DOHH2 (cell line): ENCODE measurements around the gene REG1B.

ENCODE experiments used
- H3F3A ChIP-seq: fragments of 200-600 bp; sonication (generic), shearing (Covaris generic); 2 replicates; pipeline ENCODE4 v1.6.0; 2016; ENCODE audit warnings: antibody characterized with exemption, mild to moderate bottlenecking; ENCODE audit not compliant: control insufficient read depth, insufficient read depth
- H3K27ac ChIP-seq: fragments of 200-600 bp; sonication (generic); 2 replicates; pipeline ENCODE4 v1.5.1; 2014; ENCODE audit warnings: low read depth, mild to moderate bottlenecking, low read length, moderate library complexity
- H3K27me3 ChIP-seq: fragments of 200-600 bp; sonication (generic); 2 replicates; pipeline ENCODE4 v1.6.1; 2014; ENCODE audit warnings: mild to moderate bottlenecking, low read length, mixed read lengths; ENCODE audit not compliant: control insufficient read depth
- H3K36me3 ChIP-seq: fragments of 200-600 bp; sonication (generic); 2 replicates; pipeline ENCODE4 v1.6.1; 2014; ENCODE audit warnings: mild to moderate bottlenecking, low read length, moderate library complexity, mixed read lengths; ENCODE audit not compliant: control insufficient read depth
- H3K4me1 ChIP-seq: fragments of 200-600 bp; sonication (generic); 2 replicates; pipeline ENCODE4 v1.6.1; 2014; ENCODE audit warnings: mild to moderate bottlenecking, low read length, mixed read lengths; ENCODE audit not compliant: control insufficient read depth
- H3K4me2 ChIP-seq: fragments of 200-600 bp; sonication (generic); 2 replicates; pipeline ENCODE4 v1.6.0; 2014; ENCODE audit warnings: mild to moderate bottlenecking, low read length, moderate library complexity
- H3K4me3 ChIP-seq: fragments of 200-600 bp; sonication (generic); 2 replicates; pipeline ENCODE4 v1.5.1; 2014; ENCODE audit warnings: mild to moderate bottlenecking, low read length, mixed read lengths
- H3K79me2 ChIP-seq: fragments of 200-600 bp; sonication (generic); 2 replicates; pipeline ENCODE4 v1.6.1; 2014; ENCODE audit warnings: mild to moderate bottlenecking, low read length, mixed read lengths; ENCODE audit not compliant: control insufficient read depth
- H3K9me2 ChIP-seq: fragments of 200-600 bp; sonication (generic); replicated peaks from 2 replicates; pipeline ENCODE4 v1.6.1; 2014; ENCODE audit warnings: mild to moderate bottlenecking, low read length, mixed read lengths; ENCODE audit not compliant: control insufficient read depth
- H3K9me3 ChIP-seq: fragments of 200-600 bp; sonication (generic); 2 replicates; pipeline ENCODE4 v1.6.1; 2014; ENCODE audit warnings: antibody characterized with exemption, low read length, mixed read lengths; ENCODE audit not compliant: control insufficient read depth, insufficient read depth
- H4K20me1 ChIP-seq: fragments of 200-600 bp; sonication (generic); 2 replicates; pipeline ENCODE4 v1.6.0; 2014; ENCODE audit warnings: low read depth, mild to moderate bottlenecking, antibody characterized with exemption, low read length, moderate library complexity; ENCODE audit not compliant: control insufficient read depth, insufficient read depth
- EZH2phosphoT487 ChIP-seq: fragments of 200-600 bp; sonication (generic); IDR thresholded peaks from 2 replicates; pipeline ENCODE4 v1.6.1; 2017; ENCODE audit warnings: borderline replicate concordance, mild to moderate bottlenecking, antibody characterized with exemption, low read length, moderate library complexity, mixed read lengths
- TF ChIP-seq, protein P1 (sequence below): fragments of 200-600 bp; sonication (generic); IDR thresholded peaks from one replicate; pipeline ENCODE4 v1.5.1; 2014; ENCODE audit warnings: antibody characterized with exemption, mild to moderate bottlenecking, low read depth, low read length; ENCODE audit not compliant: poor library complexity, severe bottlenecking

Gene REG1B

DNA sequence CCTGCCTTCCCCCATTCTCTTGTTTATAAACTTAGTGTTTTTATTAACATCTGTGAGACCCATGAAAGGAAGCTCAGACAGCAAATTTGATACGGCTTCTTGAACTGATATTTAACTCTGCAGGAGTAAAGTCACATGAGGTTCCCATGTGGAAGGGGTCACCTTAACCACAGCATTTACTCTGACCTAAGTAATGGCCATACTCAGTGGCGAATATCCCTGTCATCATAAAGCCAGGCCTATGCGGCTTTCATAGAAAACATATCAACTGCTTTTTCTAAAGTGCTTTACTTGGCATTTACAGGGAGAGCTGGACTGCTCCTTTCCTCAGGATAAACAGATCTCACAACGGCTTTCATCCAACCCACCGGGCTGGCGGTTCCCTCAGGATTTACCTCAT lies 41.5 kb upstream of the REG1B start:
- no peak overlapping the region for H3K4me2 ChIP-seq
- H4K20me1 ChIP-seq = no peaks in the 10 kb centered on the region
- H3K79me2 ChIP-seq = no peaks in the 10 kb centered on the region
- no peaks in the 10 kb centered on the region for H3K36me3 ChIP-seq
- TF ChIP-seq, protein P1, sequence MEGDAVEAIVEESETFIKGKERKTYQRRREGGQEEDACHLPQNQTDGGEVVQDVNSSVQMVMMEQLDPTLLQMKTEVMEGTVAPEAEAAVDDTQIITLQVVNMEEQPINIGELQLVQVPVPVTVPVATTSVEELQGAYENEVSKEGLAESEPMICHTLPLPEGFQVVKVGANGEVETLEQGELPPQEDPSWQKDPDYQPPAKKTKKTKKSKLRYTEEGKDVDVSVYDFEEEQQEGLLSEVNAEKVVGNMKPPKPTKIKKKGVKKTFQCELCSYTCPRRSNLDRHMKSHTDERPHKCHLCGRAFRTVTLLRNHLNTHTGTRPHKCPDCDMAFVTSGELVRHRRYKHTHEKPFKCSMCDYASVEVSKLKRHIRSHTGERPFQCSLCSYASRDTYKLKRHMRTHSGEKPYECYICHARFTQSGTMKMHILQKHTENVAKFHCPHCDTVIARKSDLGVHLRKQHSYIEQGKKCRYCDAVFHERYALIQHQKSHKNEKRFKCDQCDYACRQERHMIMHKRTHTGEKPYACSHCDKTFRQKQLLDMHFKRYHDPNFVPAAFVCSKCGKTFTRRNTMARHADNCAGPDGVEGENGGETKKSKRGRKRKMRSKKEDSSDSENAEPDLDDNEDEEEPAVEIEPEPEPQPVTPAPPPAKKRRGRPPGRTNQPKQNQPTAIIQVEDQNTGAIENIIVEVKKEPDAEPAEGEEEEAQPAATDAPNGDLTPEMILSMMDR = no peak
- TF ChIP-seq EZH2phosphoT487 = no peak
- no peaks in the 10 kb centered on the region for H3K4me1 ChIP-seq
- no peaks in the 10 kb centered on the region for H3F3A ChIP-seq
- no peak overlapping the region for H3K4me3 ChIP-seq
- H3K27ac ChIP-seq = no peak overlapping the region
- H3K27me3 ChIP-seq = no peaks in the 10 kb centered on the region
- no peaks in the 10 kb centered on the region for H3K9me2 ChIP-seq
- no peaks in the 10 kb centered on the region; the same call in 1 of the 2 replicates for H3K9me3 ChIP-seq

DNA sequence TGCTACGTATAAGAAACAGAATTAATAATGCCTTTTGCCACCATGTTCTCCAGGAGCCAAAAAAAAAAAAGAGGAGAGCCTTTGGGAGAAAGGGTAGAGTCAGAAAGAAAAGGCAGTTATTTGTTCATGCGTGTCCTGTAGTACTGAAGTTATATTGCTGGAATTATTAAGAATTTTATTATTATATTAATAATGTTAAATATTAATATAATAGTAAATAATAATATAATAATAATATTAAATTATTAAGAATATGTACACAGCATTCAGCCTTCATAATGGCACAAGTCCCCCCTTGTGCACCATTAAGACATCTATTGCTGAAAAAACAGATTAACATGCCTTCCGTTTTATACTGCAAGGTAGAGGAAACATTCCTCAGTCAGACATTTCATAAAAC lies 40.6 kb upstream of the REG1B start:
- H3K9me2 ChIP-seq = no peaks in the 10 kb centered on the region
- H3F3A ChIP-seq = no peaks in the 10 kb centered on the region
- H3K4me3 ChIP-seq = no peak overlapping the region
- no peaks in the 10 kb centered on the region for H3K4me1 ChIP-seq
- no peak overlapping the region for H3K4me2 ChIP-seq
- H3K79me2 ChIP-seq = no peaks in the 10 kb centered on the region
- H4K20me1 ChIP-seq = no peaks in the 10 kb centered on the region
- H3K36me3 ChIP-seq = no peaks in the 10 kb centered on the region
- no peaks in the 10 kb centered on the region for H3K9me3 ChIP-seq
- no peaks in the 10 kb centered on the region for H3K27me3 ChIP-seq
- no peak overlapping the region for H3K27ac ChIP-seq
- TF ChIP-seq EZH2phosphoT487 = no peak
- TF ChIP-seq, protein P1 = no peak

DNA sequence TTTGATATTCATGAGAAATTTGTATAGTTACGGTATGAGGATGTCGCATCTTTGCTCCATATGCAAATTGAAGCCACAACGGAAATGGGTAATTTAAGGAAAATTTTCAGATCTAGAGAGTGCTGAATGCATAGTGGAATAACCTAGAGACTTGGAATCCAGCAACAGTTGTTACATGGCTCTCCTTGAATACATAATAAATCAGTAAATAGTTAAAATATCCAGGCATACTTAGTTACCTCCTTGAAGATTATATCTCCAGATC lies 37.9 kb upstream of the REG1B start:
- no peaks in the 10 kb centered on the region for H3K9me2 ChIP-seq
- no peaks in the 10 kb centered on the region for H4K20me1 ChIP-seq
- no peaks in the 10 kb centered on the region for H3K27me3 ChIP-seq

More for the DNA sequence above, 37.9 kb upstream of the REG1B start:
- Histone ChIP-seq H3K4me2 (no peak overlapping the region), H3K79me2 (no peaks in the 10 kb centered on the region), H3K27ac (no peak overlapping the region), H3K4me1 (no peaks in the 10 kb centered on the region), H3K4me3 (no peak overlapping the region), H3K9me3 (no peaks in the 10 kb centered on the region), H3K36me3 (no peaks in the 10 kb centered on the region), H3F3A (no peaks in the 10 kb centered on the region)
- TF ChIP-seq, protein P1 = no peak
- TF ChIP-seq EZH2phosphoT487 = no peak
